Lung (tissue), 12 donors: ENCODE results near the gene TERC. TPM values are rescaled to one million over a fixed set of nuclear protein-coding genes. Genes with fewer than 3 reads are reported as not detected.

ENCODE experiments used
- ATAC-seq: fragments of 200-7000 bp; cut with Tn5 transposase; one replicate; pipeline ENCODE4 v1.9.1; 2020; ENCODE audit warnings: moderate number of reproducible peaks; ENCODE audit not compliant: insufficient read depth, low FRiP score
- DNase-seq, 3 donors: peaks; one replicate each; pipeline ENCODE4 v3.0.0-alpha.2; 2013 to 2017
- H3K27ac ChIP-seq, 2 donors: one replicate each; pipeline ENCODE4 v1.5.1; 2013; ENCODE audit warnings: mild to moderate bottlenecking in 2 of 2, moderate library complexity in 2 of 2, control low read depth in 1 of 2, inconsistent platforms in 1 of 2, low read depth in 1 of 2, low read length in 1 of 2
- H3K27me3 ChIP-seq, 3 donors: one replicate each; pipeline ENCODE4 v1.5.1; 2013; ENCODE audit warnings: low read length in 2 of 3; ENCODE audit not compliant: control insufficient read depth in 3 of 3, insufficient read depth in 3 of 3
- H3K36me3 ChIP-seq, 4 donors: one replicate each; pipeline ENCODE4 v1.5.1; 2013; ENCODE audit warnings: low read length in 4 of 4, mild to moderate bottlenecking in 1 of 4, moderate library complexity in 1 of 4; ENCODE audit not compliant: control insufficient read depth in 4 of 4, insufficient read depth in 4 of 4
- H3K4me1 ChIP-seq, 5 donors: one replicate each; pipeline ENCODE4 v1.5.1; 2013; ENCODE audit warnings: low read length in 5 of 5, mild to moderate bottlenecking in 2 of 5, moderate library complexity in 1 of 5; ENCODE audit not compliant: control insufficient read depth in 5 of 5, insufficient read depth in 5 of 5
- H3K4me3 ChIP-seq: one replicate; pipeline ENCODE4 v1.5.1; 2013; ENCODE audit warnings: mild to moderate bottlenecking, control low read depth, moderate library complexity
- H3K9ac ChIP-seq, 2 donors: one replicate each; pipeline ENCODE4 v1.5.1; 2013; ENCODE audit warnings: low read length in 2 of 2, control low read depth in 1 of 2; ENCODE audit not compliant: insufficient read depth in 1 of 2
- H3K9me3 ChIP-seq, 4 donors: one replicate each; pipeline ENCODE4 v1.5.1; 2013; ENCODE audit warnings: low read length in 3 of 4, mild to moderate bottlenecking in 1 of 4, moderate library complexity in 1 of 4; ENCODE audit not compliant: control insufficient read depth in 4 of 4, insufficient read depth in 3 of 4
- CTCF ChIP-seq: IDR thresholded peaks from 2 replicates; pipeline ENCODE4 v1.5.1; 2012; ENCODE audit warnings: mild to moderate bottlenecking; ENCODE audit errors: control extremely low read depth, extremely low read depth
- whole genome bisulfite sequencing, 2 donors: extraction: QIAGEN DNeasy Blood & Tissue Kit; methylation state at CpG; one replicate each; pipeline ENCODE4 v1.1.7; 2013; 5-methylcytosine and 5-hydroxymethylcytosine counted together
- polyA plus RNA-seq, 2 donors: library from polyadenylated mRNA; stranded (reverse); fragments of 200-250 nt; gene quantifications; one replicate each; pipeline ENCODE4 v1.2.1, GENCODE V29; 2013
- total RNA-seq, 2 donors: library from RNA; depleted of rRNA in 1 of 2; stranded (reverse); fragments of >200 nt in 1 of 2; gene quantifications; one replicate each; pipeline ENCODE4 v1.2.1, GENCODE V29; 2014 to 2021
- donor health status: control.
- donor health status: control.
- donor health status: Bipolar disorder and iron deficiency.
- donor health status: healthy.
- donor health status: DM: yes; HTN: yes; CAD: no.

The TERC gene
- total and polyA plus RNA-seq, 4 donors: 0.16 to 45.7 (median 12.4) TPM; not detected in 1

- TF ChIP-seq CTCF: no peak
- WGBS, 2 donors: 3 to 6% methylated on average over 48 to 56 of the region's 56 CpGs
Measured at GRCh38 chr3:169812332-169813235, 47.7 kb upstream of the TERC start, which contains the start of the genes LRRC34 and LRRIQ4. Gene LRRC34 (minus strand): TSS chr3:169812904. CDS start chr3:169812548, 356 bp downstream. Gene LRRIQ4 (plus strand): TSS chr3:169812870. CDS start chr3:169821922, 9,052 bp downstream.

GRCh38 chr3:169811631-169812331, 46.9 kb upstream of the TERC start:
- DNase-seq (peak; percentile 68 to 80 (median 76)), ATAC-seq (peak; percentile 19)
- H3K27me3 ChIP-seq: no peaks in the 10 kb centered on the region
- no peak for TF ChIP-seq CTCF
- H3K4me3 ChIP-seq: peak overlapping the region; percentile 40
- no peaks in the 10 kb centered on the region for H3K9me3 ChIP-seq
- H3K4me1 ChIP-seq: peaks cover 0 to 9% (median 5%) of the 10 kb centered on the region in 5 donors
- WGBS, 2 donors: 7 to 9% methylated on average over 29 of the region's 29 CpGs
- H3K36me3 ChIP-seq: no peaks in the 10 kb centered on the region
- H3K27ac ChIP-seq: peak overlapping the region; percentile 42 to 63
- H3K9ac ChIP-seq: peak overlapping the region; percentile 42 to 75

More at GRCh38 chr3:169812332-169813235, 47.7 kb upstream of the TERC start, which contains the start of the genes LRRC34 and LRRIQ4:
- Histone ChIP-seq H3K36me3 (no peaks in the 10 kb centered on the region), H3K4me1 (peaks cover 0 to 9% (median 5%) of the 10 kb centered on the region in 5 donors), H3K27ac (peak within 1 kb of the TSS; percentile 42 to 63), H3K4me3 (peak within 1 kb of the TSS; percentile 40), H3K9me3 (no peaks in the 10 kb centered on the region), H3K9ac (peak within 1 kb of the TSS; percentile 42 to 75), H3K27me3 (no peaks in the 10 kb centered on the region)
- DNase-seq: peak; percentile 83 to 85 (median 85)
- ATAC-seq: peak; percentile 85

DNA sequence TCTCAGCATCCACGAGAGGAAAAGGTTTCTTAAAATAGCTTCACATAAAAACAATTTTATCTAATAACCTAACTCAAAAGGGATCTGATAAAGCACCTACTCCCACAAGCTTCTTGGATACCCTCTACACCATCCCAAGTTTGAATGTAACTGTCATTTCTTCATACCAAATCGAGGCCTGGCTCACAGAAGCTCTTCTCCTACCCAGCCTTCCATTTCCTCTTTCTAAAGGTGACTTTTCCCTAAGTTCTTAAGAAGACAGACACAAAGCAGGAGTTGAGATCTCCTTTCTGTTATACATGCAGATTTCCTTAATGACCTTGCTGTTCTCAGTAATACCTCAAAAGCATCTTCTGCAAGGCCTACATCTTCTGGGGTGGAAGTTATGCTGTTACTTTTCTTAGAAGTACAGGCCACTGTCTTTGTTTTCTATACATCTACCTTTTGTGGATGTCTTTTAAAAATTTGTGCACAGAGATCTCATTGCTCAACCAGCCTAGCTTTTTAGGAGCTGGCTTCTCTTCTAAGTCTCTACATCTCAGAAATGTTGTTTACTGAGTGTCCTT, 44.5 kb upstream of the TERC start:
- no peaks in the 10 kb centered on the region for H3K9me3 ChIP-seq
- 27 to 45% methylated on average over 2 of the region's 2 CpGs for WGBS, 2 donors
- peaks cover 0 to 9% (median 5%) of the 10 kb centered on the region in 5 donors for H3K4me1 ChIP-seq
- ATAC-seq (no peak), DNase-seq (no peak)
- no peak overlapping the region for H3K9ac ChIP-seq
- H3K4me3 ChIP-seq: no peak overlapping the region
- no peaks in the 10 kb centered on the region for H3K36me3 ChIP-seq
- TF ChIP-seq CTCF: no peak
- H3K27me3 ChIP-seq: no peaks in the 10 kb centered on the region
- H3K27ac ChIP-seq: no peak overlapping the region
